Midbrain (tissue), 1 donor: ENCODE data around the gene ADNP.

Source experiments
- DNase-seq: peaks from one replicate; lab custom pipeline; 2025; lab: John Stamatoyannopoulos, UW

The ADNP gene

GRCh38 chr20:50873585-50873984 lies 57.7 kb downstream of the ADNP start:
- DNase-seq: no peak

- no peak for DNase-seq
Measured at GRCh38 chr20:50872560-50873425, 58.4 kb downstream of the ADNP start.

DNA sequence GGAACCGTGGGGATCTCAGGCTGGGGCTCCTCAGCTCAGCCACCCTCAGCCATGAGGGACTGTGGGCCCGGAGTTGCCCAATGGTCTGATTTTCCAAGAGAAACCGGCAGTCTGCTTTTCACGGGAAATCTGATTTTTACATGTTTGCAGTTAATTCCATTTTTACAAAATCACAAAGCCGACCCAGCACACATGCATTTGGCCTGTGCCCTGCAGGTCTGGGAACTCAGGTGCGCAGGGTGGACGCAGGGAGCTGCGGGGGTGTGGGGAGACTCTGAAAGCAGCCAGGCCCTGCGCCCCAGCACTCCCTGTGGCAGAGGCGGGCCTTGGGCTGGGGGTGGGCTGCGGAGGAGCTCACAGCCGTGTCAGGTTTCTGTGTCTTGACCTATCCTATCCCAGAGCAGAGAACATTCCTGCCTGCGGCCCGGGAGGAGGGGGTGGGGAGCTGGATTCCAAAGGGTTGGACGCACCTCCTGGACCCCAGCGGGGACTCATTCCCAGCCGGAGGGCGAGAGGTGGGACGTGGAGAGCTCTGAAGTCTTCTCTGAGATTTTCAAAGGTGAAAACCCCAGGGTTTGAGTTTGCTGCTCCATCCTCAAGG lies 60.6 kb downstream of the ADNP start:
- DNase-seq: no peak

DNA sequence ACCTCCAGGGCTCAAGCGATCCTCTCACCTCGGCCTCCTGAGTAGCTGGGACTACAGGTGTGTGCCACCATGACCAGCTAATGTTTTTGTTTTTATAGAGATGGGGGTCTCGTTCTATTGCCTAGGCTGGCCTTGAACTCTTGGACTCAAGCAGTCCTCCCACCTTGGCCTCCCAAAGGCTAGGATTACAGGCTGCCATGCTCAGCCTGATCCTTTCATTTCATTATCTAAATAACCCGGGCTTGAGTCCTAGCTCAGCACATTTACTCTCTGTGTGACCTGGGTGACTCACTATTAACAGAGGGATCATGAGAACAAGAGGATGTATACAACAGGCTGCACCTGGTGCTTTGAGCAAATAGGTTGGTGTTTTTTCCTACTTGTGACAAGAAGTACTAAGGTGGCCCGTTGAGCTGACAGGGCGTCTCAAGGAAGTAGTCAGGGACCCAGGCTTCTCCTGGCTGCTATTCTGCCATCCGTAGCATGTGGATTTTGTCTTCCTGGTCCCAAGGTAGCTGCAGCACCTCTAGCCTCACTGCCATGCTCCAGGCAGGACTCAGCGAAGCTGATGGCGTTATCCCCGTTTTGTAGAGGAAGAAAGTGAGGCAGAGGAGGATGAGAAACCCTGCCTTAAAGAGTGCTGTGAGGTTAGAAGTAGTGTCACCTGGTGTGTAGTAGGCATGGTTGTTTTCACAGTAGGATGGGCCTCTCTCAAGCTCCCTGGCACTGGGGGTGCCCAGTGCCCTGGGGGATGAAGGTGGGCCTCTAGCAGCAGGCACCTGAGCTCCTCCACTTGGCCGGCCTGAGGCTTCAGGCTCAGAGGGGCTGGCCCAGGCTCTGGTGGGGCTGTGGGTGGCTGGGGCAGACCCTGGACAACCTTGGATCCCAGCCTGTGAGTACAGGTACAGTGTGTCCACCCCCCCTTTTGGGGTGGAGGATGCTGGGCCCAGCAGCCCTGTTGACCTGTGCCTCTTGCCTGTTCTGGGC lies 62.4 kb downstream of the ADNP start:
- no peak for DNase-seq

DNA sequence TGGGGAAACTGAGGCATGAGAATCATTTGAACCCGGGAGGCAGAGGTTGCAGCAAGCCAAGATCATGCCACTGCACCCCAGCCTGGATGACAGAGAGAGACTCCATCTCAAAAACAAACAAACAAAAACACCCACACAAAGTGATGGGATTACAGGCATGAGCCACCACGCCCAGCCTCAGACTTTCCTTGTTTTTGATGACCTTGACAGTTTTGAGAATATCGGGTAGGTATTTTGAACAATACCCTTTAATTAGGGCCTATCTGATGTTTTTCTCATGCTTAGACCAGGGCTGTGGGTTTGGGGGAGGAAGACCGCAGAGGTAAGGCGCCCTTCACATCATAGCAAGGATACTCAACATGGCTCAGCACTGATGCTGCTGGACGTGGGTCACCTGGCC lies 63.4 kb downstream of the ADNP start:
- no peak for DNase-seq

DNA sequence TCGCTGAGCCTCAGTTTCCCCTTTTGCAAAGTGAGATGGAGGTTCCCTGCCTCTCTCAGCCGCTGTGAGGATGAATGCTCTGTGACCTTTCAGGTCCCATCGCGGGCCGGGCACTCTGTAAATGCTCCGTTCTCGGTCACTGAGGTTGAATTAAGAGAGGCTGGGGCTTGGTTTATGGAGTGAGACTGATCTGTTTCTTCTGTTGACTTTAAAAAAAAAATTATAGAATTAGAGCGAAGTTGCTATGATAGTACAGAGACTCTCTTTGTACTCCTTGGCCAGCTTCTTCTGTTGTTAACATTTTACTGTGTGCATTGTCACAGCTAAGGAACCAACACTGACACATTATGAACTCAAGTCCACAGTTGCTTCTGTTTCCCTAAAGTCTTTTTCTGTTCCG lies 64.4 kb downstream of the ADNP start:
- no peak for DNase-seq

GRCh38 chr20:50866036-50866685 lies 65.1 kb downstream of the ADNP start:
- DNase-seq: no peak

DNA sequence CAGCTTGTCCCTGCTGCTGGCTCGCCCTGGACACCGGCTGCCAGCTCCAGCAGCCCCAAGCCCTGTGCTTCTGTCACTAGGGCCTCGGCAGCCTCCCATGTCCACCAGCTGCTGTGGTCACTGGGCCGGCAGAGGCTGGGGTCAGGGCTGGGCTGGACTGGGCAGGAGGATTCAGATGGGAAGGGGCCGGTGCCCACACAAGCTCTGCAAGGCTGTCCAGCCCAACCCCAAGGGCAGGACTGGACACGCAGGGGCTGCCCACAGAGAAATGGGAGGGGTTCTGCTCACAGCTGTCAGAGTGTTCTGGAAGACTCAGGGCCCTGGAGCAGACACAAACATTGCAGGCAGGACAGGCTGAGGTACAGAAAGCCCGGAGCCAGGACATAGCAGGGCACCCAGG lies 65.6 kb downstream of the ADNP start:
- no peak for DNase-seq

- DNase-seq: no peak
Measured at GRCh38 chr20:50865114-50865513, 66.1 kb downstream of the ADNP start.

GRCh38 chr20:50862546-50862945 lies 68.7 kb downstream of the ADNP start:
- no peak for DNase-seq

- DNase-seq: no peak
Measured at GRCh38 chr20:50861012-50861411, 70.2 kb downstream of the ADNP start.

- no peak for DNase-seq
Measured at GRCh38 chr20:50859161-50859560, 72.1 kb downstream of the ADNP start.

GRCh38 chr20:50858525-50858924 lies 72.7 kb downstream of the ADNP start:
- DNase-seq: no peak

- DNase-seq: no peak
Measured at GRCh38 chr20:50857348-50857747, 73.9 kb downstream of the ADNP start.

- no peak for DNase-seq
Measured at GRCh38 chr20:50856475-50857041, 74.7 kb downstream of the ADNP start.

- no peak for DNase-seq
Measured at GRCh38 chr20:50855498-50856474, 75.5 kb downstream of the ADNP start.

GRCh38 chr20:50854506-50855249 lies 76.6 kb downstream of the ADNP start:
- no peak for DNase-seq

DNA sequence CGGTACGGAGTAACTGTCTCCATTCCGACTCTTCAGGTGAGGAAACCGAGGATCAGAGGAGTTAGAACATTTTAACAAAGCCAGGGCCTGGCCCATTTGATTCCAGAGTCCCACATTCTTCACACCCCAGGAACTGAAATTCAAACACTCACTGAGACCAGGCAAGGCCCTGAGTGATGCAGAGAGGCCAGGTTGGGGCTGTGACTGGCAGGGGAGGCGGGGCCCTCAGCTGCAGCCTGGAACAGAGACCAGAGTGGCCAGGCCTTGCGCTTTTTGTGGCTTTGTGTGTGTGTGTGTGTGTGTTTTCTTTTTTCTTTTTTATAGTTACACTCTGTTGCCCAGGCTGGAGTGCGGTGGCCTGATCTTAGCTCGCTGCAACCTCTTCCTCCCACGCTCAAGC lies 79.2 kb downstream of the ADNP start:
- no peak for DNase-seq

DNA sequence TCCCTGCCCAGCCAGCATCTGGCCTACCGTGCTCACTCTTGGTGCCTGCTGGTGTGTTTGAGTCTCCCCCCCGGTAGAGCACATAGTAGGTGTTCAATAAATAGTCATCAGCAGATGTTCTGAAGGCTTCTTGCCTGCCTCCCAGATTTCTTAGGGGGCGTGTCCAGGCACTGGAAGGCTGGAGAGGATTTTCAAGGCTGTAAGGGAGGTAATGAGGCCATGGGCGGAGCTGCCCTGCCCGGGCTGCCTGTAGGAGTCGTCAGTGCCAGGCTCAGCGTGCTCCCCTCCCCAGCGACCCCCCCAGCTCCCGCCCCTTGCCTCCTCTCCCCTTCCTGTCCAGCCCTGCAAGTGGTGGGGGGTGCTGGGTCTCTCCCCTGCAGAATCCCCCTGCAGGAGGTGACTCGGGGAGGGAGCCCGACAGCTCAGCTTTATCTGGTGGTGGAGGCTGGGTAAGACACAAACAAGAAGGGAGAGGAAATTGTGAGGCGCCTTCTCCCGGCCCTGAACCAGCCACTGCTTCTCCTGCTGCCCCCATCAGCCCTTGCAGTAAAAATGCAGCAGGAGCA lies 80.4 kb downstream of the ADNP start:
- DNase-seq: no peak
